Psoas muscle (tissue), 8 donors: ENCODE results near the gene NME4. TPM values are rescaled to one million over a fixed set of nuclear protein-coding genes. Genes with fewer than 3 reads are reported as not detected.
"Not testable (repeated sequence)": the region's sequence is repeated elsewhere in the genome, so short reads cannot be mapped to it uniquely, and the experiment has no call there.

ENCODE experiments used
- ATAC-seq, 4 donors: fragments of 200-7000 bp; cut with Tn5 transposase; one replicate each; pipeline ENCODE4 v1.9.1; 2020; ENCODE audit warnings: moderate library complexity in 3 of 4, mild to moderate bottlenecking in 2 of 4
- DNase-seq, 2 donors: peaks; one replicate each; pipeline ENCODE4 v3.0.0-alpha.2; 2020
- H3K27ac ChIP-seq: fragments of 200-600 bp; one replicate; pipeline ENCODE4 v1.8.0; 2022
- H3K27me3 ChIP-seq, 3 donors: fragments of 200-600 bp in 1 of 3; one replicate each; pipeline versions ENCODE4 v1.6.1 to v1.8.0; 2013 to 2022; ENCODE audit warnings: low read length in 2 of 3, mild to moderate bottlenecking in 2 of 3, moderate library complexity in 1 of 3; ENCODE audit not compliant: insufficient read depth in 3 of 3
- H3K36me3 ChIP-seq, 2 donors: fragments of 200-600 bp in 1 of 2; one replicate each; pipeline versions ENCODE4 v1.6.1 to v1.8.0; 2013 to 2022; ENCODE audit warnings: low read depth in 1 of 2, mild to moderate bottlenecking in 1 of 2, moderate library complexity in 1 of 2; ENCODE audit not compliant: insufficient read depth in 1 of 2
- H3K4me1 ChIP-seq: fragments of 200-600 bp; one replicate; pipeline ENCODE4 v1.8.0; 2022
- H3K4me3 ChIP-seq: fragments of 200-600 bp; one replicate; pipeline ENCODE4 v1.8.0; 2022; ENCODE audit warnings: mild to moderate bottlenecking
- H3K9me3 ChIP-seq: fragments of 200-600 bp; one replicate; pipeline ENCODE4 v1.8.0; 2022
- WGBS, 3 donors: extraction: QIAGEN DNeasy Blood & Tissue Kit; methylation state at CpG; one replicate each; pipeline versions ENCODE4 v1.1.6 to v1.1.7; 2013; 5-methylcytosine and 5-hydroxymethylcytosine counted together
- intact Hi-C, 2 donors: fragments of 100-400 bp; cut with DNase I; formaldehyde crosslinking; loops; one replicate each; pipeline versions ENCODE4 v1.11.0 to v1.14.2; 2022
- polyA plus RNA-seq, 3 donors: library from polyadenylated mRNA; stranded (reverse); fragments of 200-250 nt; gene quantifications; one replicate each; pipeline ENCODE4 v1.2.3, GENCODE V29; 2013
- total RNA-seq, 4 donors: library from RNA; stranded (reverse); fragmentation: NEBNext Ultra II Directional in 2 of 4; extraction: Animal tissue kit (Norgen Biotek cat#: 25700) in 2 of 4; gene quantifications; one replicate each; pipeline versions ENCODE4 v1.2.1 to v1.2.4, GENCODE V29; 2021 to 2023
- TF ChIP-seq, protein P1 (sequence below): fragments of 200-600 bp; IDR thresholded peaks from one replicate; pipeline ENCODE4 v1.8.0; 2022; ENCODE audit warnings: antibody characterized with exemption
- donor health status: healthy with polysubstance abuse.
- donor health status: DM: no; HTN: no; CAD: no; lungs with moderate emphysema.
- donor health status: Bipolar disorder and iron deficiency.
- donor health status: healthy.
- donor health status: DM: yes; HTN: yes; CAD: no.
- donor health status: DM: no; HTN: no; CAD: no.
- donor health status: DM: no; HTN: no; CAD: no.
- donor health status: DM: yes; HTN: yes; CAD: no.

The NME4 gene
- total and polyA plus RNA-seq, 7 donors = 16.0 to 39.7 (median 23.1) TPM

DNA sequence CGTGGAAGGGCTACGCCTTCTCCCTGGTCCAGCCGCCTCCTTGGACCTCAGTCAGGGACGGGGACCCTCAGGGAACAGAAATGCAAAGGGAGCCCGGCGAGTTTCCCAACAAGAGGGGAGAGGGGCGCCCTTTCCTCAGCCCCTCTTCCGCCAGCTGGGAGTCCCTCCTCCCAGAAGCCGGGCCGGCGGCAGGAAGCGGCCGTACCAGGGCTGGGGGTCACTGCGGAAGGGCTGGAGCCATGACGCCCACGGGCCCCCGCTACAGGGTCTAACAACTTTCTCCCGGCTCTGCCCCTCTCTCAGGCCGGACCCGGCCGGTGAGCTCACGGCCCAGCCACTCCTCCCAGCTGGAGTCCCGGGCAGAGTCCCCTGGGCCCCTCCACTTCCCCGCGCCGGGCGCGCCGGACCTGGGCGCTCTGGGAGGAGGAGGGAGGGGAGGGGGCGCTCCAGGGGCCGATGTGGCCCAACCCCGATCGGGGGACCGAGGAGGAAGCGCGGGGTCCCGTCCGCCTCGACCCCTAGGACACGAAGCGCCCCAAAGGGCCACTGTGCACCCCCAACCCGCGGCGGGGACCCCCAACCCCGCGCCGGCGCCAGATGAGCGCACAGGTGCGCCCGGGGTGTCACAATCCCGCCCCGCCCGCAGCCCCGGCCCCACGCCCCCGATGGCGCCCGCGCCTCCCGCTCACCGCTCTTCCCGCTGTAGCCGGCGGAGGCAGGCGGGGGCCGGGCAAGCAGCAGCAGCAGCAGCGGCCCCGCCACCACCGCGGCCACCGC is 15.8 kb upstream of the NME4 start:
- TF ChIP-seq, protein P1, sequence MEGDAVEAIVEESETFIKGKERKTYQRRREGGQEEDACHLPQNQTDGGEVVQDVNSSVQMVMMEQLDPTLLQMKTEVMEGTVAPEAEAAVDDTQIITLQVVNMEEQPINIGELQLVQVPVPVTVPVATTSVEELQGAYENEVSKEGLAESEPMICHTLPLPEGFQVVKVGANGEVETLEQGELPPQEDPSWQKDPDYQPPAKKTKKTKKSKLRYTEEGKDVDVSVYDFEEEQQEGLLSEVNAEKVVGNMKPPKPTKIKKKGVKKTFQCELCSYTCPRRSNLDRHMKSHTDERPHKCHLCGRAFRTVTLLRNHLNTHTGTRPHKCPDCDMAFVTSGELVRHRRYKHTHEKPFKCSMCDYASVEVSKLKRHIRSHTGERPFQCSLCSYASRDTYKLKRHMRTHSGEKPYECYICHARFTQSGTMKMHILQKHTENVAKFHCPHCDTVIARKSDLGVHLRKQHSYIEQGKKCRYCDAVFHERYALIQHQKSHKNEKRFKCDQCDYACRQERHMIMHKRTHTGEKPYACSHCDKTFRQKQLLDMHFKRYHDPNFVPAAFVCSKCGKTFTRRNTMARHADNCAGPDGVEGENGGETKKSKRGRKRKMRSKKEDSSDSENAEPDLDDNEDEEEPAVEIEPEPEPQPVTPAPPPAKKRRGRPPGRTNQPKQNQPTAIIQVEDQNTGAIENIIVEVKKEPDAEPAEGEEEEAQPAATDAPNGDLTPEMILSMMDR = no peak
- Histone ChIP-seq H3K9me3 (no peaks in the 10 kb centered on the region), H3K27me3 (no peaks in the 10 kb centered on the region), H3K36me3 (peaks cover 0 to 13% of the 10 kb centered on the region in 2 donors), H3K4me1 (peaks cover 32% of the 10 kb centered on the region), H3K27ac (peak overlapping the region; percentile 65), H3K4me3 (peak overlapping the region; percentile 94)
- ATAC-seq (peak; percentile 25 to 55 (median 38)), DNase-seq (peak in 1 of 2 donors; percentile 52)
- intact Hi-C loops = no loop called here
- 1 to 4% (median 3%) methylated on average over 19 to 73 of the region's 73 CpGs for WGBS, 3 donors

GRCh38 chr16:381789-382717 is 14.9 kb upstream of the NME4 start, which contains the start of gene PGAP6:
Gene PGAP6, minus strand, starts transcription at chr16:381978. Its CDS starts 157 bp downstream, at chr16:381821.
- intact Hi-C loops = no loop called here
- TF ChIP-seq, protein P1 = no peak
- Histone ChIP-seq H3K36me3 (peaks cover 0 to 5% of the 10 kb centered on the region in 2 donors), H3K9me3 (no peaks in the 10 kb centered on the region), H3K27ac (peak within 1 kb of the TSS; percentile 82), H3K27me3 (no peaks in the 10 kb centered on the region), H3K4me1 (peaks cover 39% of the 10 kb centered on the region), H3K4me3 (peak within 1 kb of the TSS; percentile 96)
- peak; percentile 71 to 82 (median 77) for ATAC-seq
- WGBS, 3 donors = 0% methylated on average over 30 to 110 of the region's 123 CpGs
- peak; percentile 75 to 85 for DNase-seq

DNA sequence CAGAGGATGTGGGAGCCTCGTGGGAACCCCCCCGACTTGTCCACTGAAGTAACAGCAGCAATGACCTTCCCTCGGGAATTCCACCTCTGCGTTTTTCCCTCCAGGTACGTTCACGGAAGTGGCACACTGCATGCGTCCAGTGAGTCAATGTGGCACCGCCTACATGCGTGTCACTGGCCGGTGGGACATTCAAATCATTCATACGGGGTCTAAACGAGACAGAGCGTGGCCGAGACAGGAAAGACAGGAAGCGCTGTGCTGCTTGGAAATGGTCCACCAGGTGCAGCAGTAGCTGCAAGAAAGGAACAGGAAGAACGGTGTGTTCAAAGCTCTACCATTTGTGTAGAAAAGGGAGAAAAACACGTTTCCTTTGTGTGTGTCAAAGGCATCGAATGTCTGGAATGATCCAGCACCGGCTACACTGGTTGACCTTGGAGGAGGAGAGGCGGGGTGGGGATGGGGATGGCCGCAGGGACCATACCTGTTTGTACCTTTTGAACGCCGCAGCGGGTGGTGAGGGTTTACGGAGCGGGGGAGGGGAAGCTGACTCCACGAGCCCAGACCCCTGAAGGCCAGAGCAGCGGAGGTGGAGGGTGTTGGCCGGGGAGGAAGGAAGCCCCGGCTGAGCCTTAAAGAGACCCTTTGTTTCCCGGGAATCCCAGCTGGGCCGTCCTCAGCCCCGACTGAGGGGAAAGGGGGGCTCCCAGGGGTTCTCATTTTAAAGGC is 13.5 kb upstream of the NME4 start:
- intact Hi-C loops = no loop called here
- Histone ChIP-seq H3K36me3 (no peaks in the 10 kb centered on the region), H3K4me3 (peak overlapping the region; percentile 96), H3K27ac (peak overlapping the region; percentile 82), H3K9me3 (no peaks in the 10 kb centered on the region), H3K27me3 (no peaks in the 10 kb centered on the region), H3K4me1 (peaks cover 48% of the 10 kb centered on the region)
- WGBS, 3 donors = 55 to 59% (median 59%) methylated on average over 33 of the region's 33 CpGs
- TF ChIP-seq, protein P1 = no peak
- ATAC-seq = no peak
- DNase-seq = no peak

DNA sequence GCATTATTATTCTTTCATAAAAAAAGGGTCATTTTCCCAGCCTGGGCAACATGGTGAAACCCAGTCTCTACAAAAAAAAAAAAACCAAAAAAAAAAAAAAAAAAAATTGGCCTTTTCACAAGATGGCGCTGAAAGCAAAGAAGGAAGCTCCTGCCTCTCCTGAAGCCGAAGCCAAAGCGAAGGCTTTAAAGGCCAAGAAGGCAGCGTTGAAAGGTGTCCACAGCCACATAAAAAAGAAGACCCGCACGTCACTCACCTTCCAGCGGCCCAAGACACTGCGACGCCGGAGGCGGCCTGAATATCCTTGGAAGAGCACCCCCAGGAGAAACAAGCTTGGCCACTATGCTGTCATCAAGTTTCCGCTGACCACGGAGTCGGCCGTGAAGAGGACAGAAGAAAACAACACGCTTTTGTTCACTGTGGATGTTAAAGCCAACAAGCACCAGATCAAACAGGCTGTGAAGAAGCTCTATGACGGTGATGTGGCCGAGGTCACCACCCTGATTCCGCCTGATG is 10.3 kb upstream of the NME4 start:
- Histone ChIP-seq H3K27me3 (no peaks in the 10 kb centered on the region), H3K36me3 (no peaks in the 10 kb centered on the region), H3K4me1 (peaks cover 40% of the 10 kb centered on the region), H3K4me3 (peak overlapping the region; percentile 2), H3K27ac (peak overlapping the region; percentile 70), H3K9me3 (no peaks in the 10 kb centered on the region)
- DNase-seq (no peak), ATAC-seq (peak in 1 of 4 donors; percentile 2)
- intact Hi-C loops = no loop called here
- TF ChIP-seq, protein P1 = no peak
- WGBS, 3 donors = 32 to 67% (median 38%) methylated on average over 19 of the region's 19 CpGs

GRCh38 chr16:387761-388666 is 9.0 kb upstream of the NME4 start:
- H3K9me3 ChIP-seq, H3K36me3 ChIP-seq, intact Hi-C loops, DNase-seq, H3K27me3 ChIP-seq: not testable (repeated sequence)
- peak overlapping the region; percentile 32 for H3K27ac ChIP-seq
- H3K4me3 ChIP-seq = peak overlapping the region; percentile 19
- WGBS, 3 donors = 33 to 41% (median 40%) methylated on average over 20 of the region's 20 CpGs
- H3K4me1 ChIP-seq = peaks cover 33% of the 10 kb centered on the region
- ATAC-seq = peak in 1 of 4 donors; percentile 22
